Mucosa of rectum (tissue), 2 donors: ENCODE measurements around the gene PNLIPRP2.

Source experiments
- H3K27ac ChIP-seq, 2 donors: one replicate each; pipeline ENCODE4 v1.7.0; 2013; ENCODE audit warnings: inconsistent platforms in 2 of 2, low read depth in 2 of 2, low read length in 2 of 2
- H3K27me3 ChIP-seq, 2 donors: one replicate each; pipeline ENCODE4 v1.7.0; 2013; ENCODE audit warnings: low read length in 2 of 2; ENCODE audit not compliant: control insufficient read depth in 2 of 2, insufficient read depth in 2 of 2
- H3K36me3 ChIP-seq, 2 donors: one replicate each; pipeline ENCODE4 v1.7.0; 2013; ENCODE audit warnings: low read length in 2 of 2; ENCODE audit not compliant: control insufficient read depth in 2 of 2, insufficient read depth in 2 of 2
- H3K4me1 ChIP-seq, 2 donors: one replicate each; pipeline ENCODE4 v1.7.0; 2013; ENCODE audit warnings: low read length in 2 of 2, mild to moderate bottlenecking in 1 of 2; ENCODE audit not compliant: control insufficient read depth in 2 of 2, insufficient read depth in 2 of 2
- H3K4me3 ChIP-seq, 2 donors: one replicate each; pipeline ENCODE4 v1.7.0; 2013; ENCODE audit warnings: low read length in 2 of 2
- H3K9ac ChIP-seq, 2 donors: one replicate each; pipeline ENCODE4 v1.7.0; 2013; ENCODE audit warnings: low read length in 2 of 2, low read depth in 1 of 2, mild to moderate bottlenecking in 1 of 2
- H3K9me3 ChIP-seq, 2 donors: one replicate each; pipeline ENCODE4 v1.7.0; 2013; ENCODE audit warnings: low read length in 2 of 2; ENCODE audit not compliant: control insufficient read depth in 2 of 2
- donor health status: healthy.
- donor health status: Normal muscosa, but diverticular disease.

Gene PNLIPRP2

DNA sequence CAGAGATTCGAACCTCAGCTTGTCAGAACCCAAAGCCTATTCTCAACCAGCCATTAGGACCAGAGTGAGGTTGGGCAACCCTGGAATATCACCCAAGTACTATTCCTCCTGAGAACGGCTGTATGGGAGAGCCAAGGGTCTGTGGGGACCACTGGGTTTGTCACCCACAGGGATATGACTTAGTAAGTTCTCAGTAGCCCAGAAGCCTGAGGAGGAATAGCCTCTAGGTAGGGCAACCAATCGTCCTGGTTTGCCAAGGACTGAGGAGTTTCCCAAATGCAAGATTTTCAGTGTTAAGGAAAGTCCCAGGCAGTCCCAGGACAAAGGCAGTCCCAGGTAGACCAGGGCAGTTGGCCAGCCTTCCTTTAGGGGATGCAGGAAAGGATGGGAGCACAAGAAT, 46.7 kb downstream of the PNLIPRP2 start:
- H3K27me3 ChIP-seq: no peaks in the 10 kb centered on the region

DNA sequence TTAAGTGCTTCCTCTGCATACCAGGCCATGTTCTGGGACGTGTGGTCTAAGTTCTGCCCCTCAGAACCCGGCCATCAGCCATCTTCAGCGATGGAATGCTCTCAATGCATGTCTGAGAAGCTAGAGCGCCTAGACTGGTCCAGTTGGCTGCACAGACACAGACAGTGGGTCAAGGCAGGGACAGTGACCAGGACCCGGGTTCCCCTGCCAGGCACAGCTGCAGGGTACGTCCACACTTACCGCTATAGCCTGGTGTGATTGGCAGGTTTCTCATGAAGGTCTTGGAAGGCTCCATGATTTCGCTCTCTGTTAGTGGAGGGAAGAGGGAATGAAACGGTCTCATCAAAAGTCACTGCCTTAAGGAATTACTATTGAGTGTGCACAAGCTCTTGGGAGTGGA, 47.3 kb downstream of the PNLIPRP2 start:
- Histone ChIP-seq H3K27ac (no peak overlapping the region), H3K4me1 (no peaks in the 10 kb centered on the region), H3K9ac (no peak overlapping the region), H3K4me3 (no peak overlapping the region), H3K36me3 (no peaks in the 10 kb centered on the region), H3K27me3 (no peaks in the 10 kb centered on the region), H3K9me3 (no peaks in the 10 kb centered on the region)

More for the DNA sequence above, 46.7 kb downstream of the PNLIPRP2 start:
- Histone ChIP-seq H3K36me3 (no peaks in the 10 kb centered on the region), H3K4me3 (no peak overlapping the region), H3K9me3 (no peaks in the 10 kb centered on the region), H3K27ac (no peak overlapping the region), H3K4me1 (no peaks in the 10 kb centered on the region), H3K9ac (no peak overlapping the region)

DNA sequence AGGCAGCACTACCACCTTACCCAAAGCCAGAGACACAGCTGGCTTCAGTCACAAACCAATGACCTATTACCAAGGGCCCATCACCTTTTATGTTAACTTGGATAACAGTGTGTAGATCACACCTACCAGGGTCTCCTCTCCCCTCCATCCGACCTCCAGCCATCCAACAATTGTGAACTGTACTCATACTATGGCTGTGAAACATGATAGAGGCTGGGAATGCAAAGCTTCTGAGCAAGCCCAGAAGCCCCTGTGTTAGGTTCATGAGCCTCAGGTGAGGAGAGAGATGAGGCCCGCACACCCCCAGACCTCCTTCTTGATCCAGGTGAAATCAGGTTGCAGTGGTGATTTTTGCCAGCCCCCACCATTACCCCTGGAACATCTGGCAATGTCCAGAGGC, 47.7 kb downstream of the PNLIPRP2 start:
- Histone ChIP-seq H3K27ac (no peak overlapping the region), H3K4me3 (no peak overlapping the region), H3K27me3 (no peaks in the 10 kb centered on the region), H3K36me3 (no peaks in the 10 kb centered on the region), H3K9ac (no peak overlapping the region), H3K9me3 (no peaks in the 10 kb centered on the region), H3K4me1 (no peaks in the 10 kb centered on the region)

GRCh38 chr10:116669080-116669479, 48.3 kb downstream of the PNLIPRP2 start:
- no peak overlapping the region for H3K9ac ChIP-seq
- H3K27me3 ChIP-seq: no peaks in the 10 kb centered on the region
- no peak overlapping the region for H3K27ac ChIP-seq

DNA sequence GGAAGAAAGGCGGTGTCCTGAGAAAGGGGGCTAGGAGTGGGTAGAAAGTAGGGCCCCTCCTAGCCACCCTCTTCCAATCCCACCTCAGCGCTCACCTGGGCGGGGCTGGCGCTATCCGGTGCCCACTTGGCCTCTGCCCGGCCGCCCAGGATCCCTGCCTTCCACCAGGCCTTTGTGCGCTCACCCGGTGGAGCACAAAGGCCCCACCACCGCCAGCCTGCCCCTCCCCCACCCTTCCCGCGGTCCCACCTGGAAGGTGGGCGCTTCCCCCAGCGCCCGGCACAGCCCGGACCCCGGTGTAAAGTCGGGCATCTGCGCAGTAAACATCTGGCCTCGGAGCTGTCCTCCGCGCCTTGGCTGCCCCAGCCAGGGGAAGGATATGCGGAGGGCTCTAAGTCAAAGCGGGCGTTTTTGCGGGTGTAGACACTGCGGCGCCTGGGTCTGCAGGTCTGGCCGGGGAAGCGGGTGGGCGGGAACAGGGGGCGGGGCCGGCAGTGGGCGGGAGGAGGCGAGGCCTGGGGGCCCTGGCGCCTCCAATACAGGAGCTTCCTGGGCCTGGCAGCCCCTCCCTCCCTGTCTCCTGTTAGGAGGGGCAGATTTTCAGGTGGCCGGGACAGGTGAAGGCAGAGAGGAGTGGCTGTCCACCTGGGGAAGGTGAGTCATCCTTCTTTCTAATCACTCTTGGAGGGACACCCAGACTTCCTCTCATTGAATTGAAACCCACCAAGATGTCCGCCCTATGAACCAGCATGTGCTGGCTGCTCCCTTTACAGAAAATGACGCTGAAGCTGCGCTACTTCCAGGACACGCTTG, 49.3 kb downstream of the PNLIPRP2 start:
- Histone ChIP-seq H3K9me3 (no peaks in the 10 kb centered on the region), H3K4me3 (no peak overlapping the region), H3K27me3 (no peaks in the 10 kb centered on the region), H3K36me3 (no peaks in the 10 kb centered on the region), H3K27ac (no peak overlapping the region), H3K9ac (no peak overlapping the region), H3K4me1 (no peaks in the 10 kb centered on the region)

More at GRCh38 chr10:116669080-116669479, 48.3 kb downstream of the PNLIPRP2 start:
- Histone ChIP-seq H3K4me3 (no peak overlapping the region), H3K4me1 (no peaks in the 10 kb centered on the region), H3K36me3 (no peaks in the 10 kb centered on the region), H3K9me3 (no peaks in the 10 kb centered on the region)

DNA sequence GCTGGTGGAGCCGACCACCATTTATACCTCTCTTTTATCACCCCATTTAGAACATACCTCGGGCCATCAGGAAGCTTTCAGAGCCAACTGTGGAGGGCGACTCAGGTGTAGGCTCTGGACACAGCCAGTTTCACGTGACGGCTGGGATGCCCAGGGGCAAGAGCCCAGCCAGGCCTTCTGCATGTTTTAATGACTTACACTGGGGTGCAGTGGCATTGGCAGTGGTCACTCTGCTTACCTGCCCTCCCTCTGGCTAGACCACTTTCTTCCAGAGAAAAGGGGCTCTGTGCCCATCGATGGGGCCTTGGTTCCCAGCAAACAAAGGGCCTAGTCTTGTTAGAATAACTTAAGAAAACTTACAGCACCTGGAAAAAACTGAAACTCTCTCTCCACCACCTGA, 50.0 kb downstream of the PNLIPRP2 start:
- Histone ChIP-seq H3K4me3 (no peak overlapping the region), H3K9me3 (no peaks in the 10 kb centered on the region), H3K36me3 (no peaks in the 10 kb centered on the region), H3K27ac (no peak overlapping the region), H3K27me3 (no peaks in the 10 kb centered on the region), H3K4me1 (no peaks in the 10 kb centered on the region), H3K9ac (no peak overlapping the region)

DNA sequence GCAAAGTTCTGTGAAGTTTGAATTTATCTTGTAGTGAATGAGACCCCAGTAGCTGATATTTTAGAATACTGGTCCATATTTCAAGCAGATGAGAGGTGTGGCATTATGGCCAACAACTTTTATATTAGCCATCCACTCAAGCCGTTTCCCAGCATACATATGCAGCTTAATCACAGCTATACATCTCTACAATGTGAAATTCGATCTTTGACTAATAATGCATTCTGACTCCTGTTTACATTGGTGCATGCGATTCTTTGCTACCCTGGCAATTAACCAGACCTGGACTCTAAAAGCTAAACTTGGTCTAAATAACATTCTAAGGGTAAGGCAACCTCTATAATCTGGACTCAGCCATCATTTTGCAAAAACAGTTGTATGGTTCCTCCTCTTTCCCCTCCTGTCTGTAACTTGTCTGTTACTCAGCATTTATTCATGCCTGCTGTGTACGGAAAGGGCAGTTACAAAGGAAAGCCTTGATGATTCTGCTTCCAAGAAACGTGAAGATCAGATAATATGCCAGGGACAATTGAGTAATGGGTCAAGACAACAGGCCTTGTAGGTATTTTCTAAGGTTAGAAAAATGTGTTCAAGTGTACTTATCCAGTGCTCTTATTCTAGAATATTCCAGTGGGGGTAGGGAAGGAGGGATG, 50.6 kb downstream of the PNLIPRP2 start:
- H3K36me3 ChIP-seq: no peaks in the 10 kb centered on the region
- H3K27me3 ChIP-seq: no peaks in the 10 kb centered on the region
- no peak overlapping the region for H3K9ac ChIP-seq
- no peak overlapping the region for H3K4me3 ChIP-seq
- no peak overlapping the region for H3K27ac ChIP-seq
- H3K4me1 ChIP-seq: no peaks in the 10 kb centered on the region
- no peaks in the 10 kb centered on the region for H3K9me3 ChIP-seq

GRCh38 chr10:116672891-116673290, 52.1 kb downstream of the PNLIPRP2 start:
- H3K36me3 ChIP-seq: no peaks in the 10 kb centered on the region
- H3K9ac ChIP-seq: no peak overlapping the region
- no peak overlapping the region for H3K27ac ChIP-seq
- no peaks in the 10 kb centered on the region for H3K27me3 ChIP-seq
- H3K4me1 ChIP-seq: no peaks in the 10 kb centered on the region
- H3K9me3 ChIP-seq: no peaks in the 10 kb centered on the region
- H3K4me3 ChIP-seq: no peak overlapping the region

GRCh38 chr10:116673866-116674265, 53.1 kb downstream of the PNLIPRP2 start:
- no peaks in the 10 kb centered on the region for H3K36me3 ChIP-seq
- H3K27me3 ChIP-seq: no peaks in the 10 kb centered on the region
- no peaks in the 10 kb centered on the region for H3K4me1 ChIP-seq
- no peak overlapping the region for H3K27ac ChIP-seq
- no peak overlapping the region for H3K9ac ChIP-seq
- no peaks in the 10 kb centered on the region for H3K9me3 ChIP-seq
- H3K4me3 ChIP-seq: no peak overlapping the region

DNA sequence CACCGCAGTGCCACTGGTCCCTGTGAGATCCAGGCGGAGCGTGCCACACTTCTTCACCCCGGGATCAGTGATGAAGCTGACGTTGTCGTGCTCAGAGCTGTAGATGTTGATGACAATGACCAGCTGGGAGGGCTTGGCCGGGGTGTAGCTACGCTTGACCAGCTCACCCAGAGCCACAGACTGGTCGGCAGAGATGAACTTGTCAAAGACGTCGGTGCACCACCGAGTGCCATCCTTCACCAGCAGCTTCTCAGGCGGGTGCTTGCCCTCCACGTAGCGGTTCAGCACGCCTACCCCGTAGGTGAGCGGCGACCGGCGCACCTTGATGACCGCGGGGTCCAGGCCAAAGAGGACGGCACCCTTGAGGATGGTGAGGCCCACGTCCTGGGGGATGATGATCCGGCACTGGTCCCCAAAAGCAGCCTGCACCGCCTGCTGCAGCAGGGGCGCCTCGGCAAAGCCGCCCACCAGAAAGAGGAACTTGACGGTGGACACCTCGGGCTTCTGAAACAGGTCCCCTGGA, 54.2 kb downstream of the PNLIPRP2 start:
- Histone ChIP-seq H3K9ac (no peak overlapping the region), H3K27me3 (no peaks in the 10 kb centered on the region), H3K36me3 (no peaks in the 10 kb centered on the region), H3K9me3 (no peaks in the 10 kb centered on the region), H3K4me3 (no peak overlapping the region), H3K4me1 (no peaks in the 10 kb centered on the region), H3K27ac (no peak overlapping the region)
